WTC11 (cell line): ENCODE data around the gene SMC1B.

Experiments used
- CTCF ChIP-seq: fragments of 200-600 bp; IDR thresholded peaks from 2 replicates; pipeline ENCODE4 v1.8.0; 2022; ENCODE audit warnings: antibody characterized with exemption
- GABPB1 ChIP-seq: sonication (generic); formaldehyde crosslinking; IDR thresholded peaks from 2 replicates; pipeline ENCODE4 v1.8.1; 2023; ENCODE audit warnings: mild to moderate bottlenecking, missing genetic modification reagents
- HMGXB4 ChIP-seq: sonication (generic); formaldehyde crosslinking; IDR thresholded peaks from 2 replicates; pipeline ENCODE4 v1.8.1; 2023; ENCODE audit warnings: mild to moderate bottlenecking, moderate library complexity, missing genetic modification reagents
- IRF2 ChIP-seq: sonication (generic); formaldehyde crosslinking; IDR thresholded peaks from 2 replicates; pipeline ENCODE4 v1.8.0; 2022; ENCODE audit warnings: low read depth, missing genetic modification reagents, borderline replicate concordance
- MAX ChIP-seq: sonication (generic); formaldehyde crosslinking; IDR thresholded peaks from 2 replicates; pipeline ENCODE4 v1.8.0; 2022; ENCODE audit warnings: mild to moderate bottlenecking, missing genetic modification reagents
- MLX ChIP-seq: sonication (generic); formaldehyde crosslinking; IDR thresholded peaks from 2 replicates; pipeline ENCODE4 v1.8.1; 2023; ENCODE audit warnings: mild to moderate bottlenecking, missing genetic modification reagents, moderate library complexity
- NFE2L1 ChIP-seq: sonication (generic); formaldehyde crosslinking; IDR thresholded peaks from 2 replicates; pipeline ENCODE4 v1.8.1; 2023; ENCODE audit warnings: missing genetic modification reagents
- USF1 ChIP-seq: sonication (generic); formaldehyde crosslinking; IDR thresholded peaks from 2 replicates; pipeline ENCODE4 v1.8.0; 2022; ENCODE audit warnings: mild to moderate bottlenecking, missing genetic modification reagents
- ZBTB21 ChIP-seq: sonication (generic); formaldehyde crosslinking; IDR thresholded peaks from 2 replicates; pipeline ENCODE4 v1.8.1; 2023; ENCODE audit warnings: mild to moderate bottlenecking, missing genetic modification reagents, borderline replicate concordance
- TF ChIP-seq, protein P1 (sequence below): sonication (generic); formaldehyde crosslinking; IDR thresholded peaks from 2 replicates; pipeline ENCODE4 v1.8.1; 2022; ENCODE audit warnings: mild to moderate bottlenecking, moderate library complexity, missing genetic modification reagents
- TF ChIP-seq, protein P2 (sequence below): sonication (generic); formaldehyde crosslinking; IDR thresholded peaks from 2 replicates; pipeline ENCODE4 v1.8.1; 2023; ENCODE audit warnings: mild to moderate bottlenecking, missing genetic modification reagents, moderate library complexity

- TF ChIP-seq CTCF (no peak), GABPB1 (CRISPR knock-in tag) (no peak), NFE2L1 (peak; percentile 98; the same call in 1 of the 2 replicates), MLX (CRISPR knock-in tag) (peak; percentile 93), HMGXB4 (CRISPR knock-in tag) (peak; percentile 63; the same call in 1 of the 2 replicates), ZBTB21 (CRISPR knock-in tag) (peak; percentile 92), USF1 (peak; percentile 74), IRF2 (CRISPR knock-in tag) (peak; percentile 90), MAX (CRISPR knock-in tag) (peak; percentile 100)
- TF ChIP-seq, protein P1, sequence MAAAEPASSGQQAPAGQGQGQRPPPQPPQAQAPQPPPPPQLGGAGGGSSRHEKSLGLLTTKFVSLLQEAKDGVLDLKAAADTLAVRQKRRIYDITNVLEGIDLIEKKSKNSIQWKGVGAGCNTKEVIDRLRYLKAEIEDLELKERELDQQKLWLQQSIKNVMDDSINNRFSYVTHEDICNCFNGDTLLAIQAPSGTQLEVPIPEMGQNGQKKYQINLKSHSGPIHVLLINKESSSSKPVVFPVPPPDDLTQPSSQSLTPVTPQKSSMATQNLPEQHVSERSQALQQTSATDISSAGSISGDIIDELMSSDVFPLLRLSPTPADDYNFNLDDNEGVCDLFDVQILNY = peak; percentile 100
- TF ChIP-seq, protein P2, sequence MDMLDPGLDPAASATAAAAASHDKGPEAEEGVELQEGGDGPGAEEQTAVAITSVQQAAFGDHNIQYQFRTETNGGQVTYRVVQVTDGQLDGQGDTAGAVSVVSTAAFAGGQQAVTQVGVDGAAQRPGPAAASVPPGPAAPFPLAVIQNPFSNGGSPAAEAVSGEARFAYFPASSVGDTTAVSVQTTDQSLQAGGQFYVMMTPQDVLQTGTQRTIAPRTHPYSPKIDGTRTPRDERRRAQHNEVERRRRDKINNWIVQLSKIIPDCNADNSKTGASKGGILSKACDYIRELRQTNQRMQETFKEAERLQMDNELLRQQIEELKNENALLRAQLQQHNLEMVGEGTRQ (CRISPR knock-in tag) = no peak
Measured at GRCh38 chr22:45413368-45414211, at the start of gene SMC1B, which contains the start of gene RIBC2.
